K562 (cell line): Measurements from ENCODE around the gene RAB24. TPM values are rescaled to one million over a fixed set of nuclear protein-coding genes. Genes with fewer than 3 reads are reported as not detected.

Experiments
- ATAC-seq: fragments of 200-7000 bp; cut with Tn5 transposase; 3 replicates; pipeline ENCODE4 v1.9.1; 2020; ENCODE audit warnings: moderate library complexity
- BruUV-seq: library from RNA; stranded (reverse); fragments of 400-500 nt; replicated peaks from 2 replicates; lab custom pipeline; 2021; lab: Mats Ljungman, UMichigan
- CTCF ChIA-PET: fragments of 300-600 bp; formaldehyde crosslinking; extraction: SDS; loops from one replicate; lab custom pipeline; 2021; ENCODE audit warnings: low intra/inter-chr PET ratio; lab: Yijun Ruan, JAX
- POLR2A ChIA-PET: fragments of 300-600, 350-650 bp; sonication (Branson Sonifier 250); formaldehyde crosslinking; extraction: SDS; loops from one replicate; lab custom pipeline; 2021; ENCODE audit warnings: antibody characterized with exemption, inconsistent platforms; lab: Yijun Ruan, JAX
- DNase-seq, 4 experiments: peaks; one replicate each; pipeline versions ENCODE4 v3.0.0 to v3.0.0-alpha.2; 2011 to 2018; ENCODE audit warnings: low spot score in 3 of 4, mixed read lengths in 3 of 4; ENCODE audit errors: extremely low read depth in 1 of 4
- FAIRE-seq: peaks from 2 replicates; lab custom pipeline; 2011; peaks lifted over from hg19 to GRCh38; lab: Jason Lieb, UNC
- H2AFZ ChIP-seq: 2 replicates; pipeline ENCODE4 v1.6.0; 2011; ENCODE audit warnings: low read depth, low read length, control low read depth, inconsistent platforms
- H3K27ac ChIP-seq: fragments of 200-600 bp; 3 replicates; pipeline ENCODE4 v1.8.0; 2011; ENCODE audit warnings: low read depth, mild to moderate bottlenecking, control low read depth, inconsistent platforms, low read length, moderate library complexity, mixed read lengths; ENCODE audit errors: extremely low read depth
- H3K27me3 ChIP-seq, 2 experiments: fragments of 300-600 bp in 1 of 2; 2 replicates in 1 of 2; 3 replicates in 1 of 2; pipeline versions ENCODE4 v1.6.0 to v1.8.0; 2011; ENCODE audit warnings: inconsistent platforms in 2 of 2, low read length in 2 of 2, mild to moderate bottlenecking in 1 of 2, mixed read lengths in 1 of 2, moderate library complexity in 1 of 2; ENCODE audit not compliant: control insufficient read depth in 2 of 2, insufficient read depth in 2 of 2
- H3K36me3 ChIP-seq: fragments of 300-600 bp; 3 replicates; pipeline ENCODE4 v1.8.0; 2011; ENCODE audit warnings: mild to moderate bottlenecking, low read length, inconsistent platforms; ENCODE audit not compliant: control insufficient read depth, insufficient read depth
- H3K4me1 ChIP-seq, 2 experiments: fragments of 200-600 bp in 1 of 2; replicated peaks in 1 of 2; 2 replicates in 1 of 2; 3 replicates in 1 of 2; pipeline versions ENCODE4 v1.5.1 to v1.8.0; 2011; ENCODE audit warnings: inconsistent platforms in 2 of 2, low read length in 2 of 2, mild to moderate bottlenecking in 1 of 2, mixed read lengths in 1 of 2, moderate library complexity in 1 of 2; ENCODE audit not compliant: control insufficient read depth in 2 of 2, insufficient read depth in 2 of 2
- H3K4me2 ChIP-seq: 2 replicates; pipeline ENCODE4 v1.6.1; 2011; ENCODE audit warnings: low read length, control low read depth, inconsistent platforms, mixed read lengths; ENCODE audit not compliant: insufficient read depth
- H3K4me3 ChIP-seq: fragments of 200-600 bp; sonication (generic), shearing (Covaris generic); 2 replicates; pipeline ENCODE4 v1.5.1; 2016; ENCODE audit warnings: control low read depth, inconsistent platforms
- H3K79me2 ChIP-seq: fragments of 200-600 bp; 3 replicates; pipeline ENCODE4 v1.8.0; 2011; ENCODE audit warnings: low read length, inconsistent platforms; ENCODE audit not compliant: control insufficient read depth, insufficient read depth
- H3K9ac ChIP-seq, 2 experiments: 2 replicates each; pipeline versions ENCODE4 v1.6.0 to v1.6.1; 2011; ENCODE audit warnings: low read depth in 2 of 2, low read length in 2 of 2, control low read depth in 1 of 2, inconsistent platforms in 1 of 2, mild to moderate bottlenecking in 1 of 2, mixed read lengths in 1 of 2; ENCODE audit not compliant: insufficient read depth in 1 of 2
- H3K9me1 ChIP-seq: one replicate; pipeline ENCODE4 v1.6.0; 2011; ENCODE audit warnings: inconsistent platforms, mild to moderate bottlenecking, low read length, moderate library complexity; ENCODE audit not compliant: control insufficient read depth, insufficient read depth
- H3K9me3 ChIP-seq: replicated peaks from 2 replicates; pipeline ENCODE4 v1.5.1; 2011; ENCODE audit warnings: low read depth, low read length, inconsistent platforms; ENCODE audit not compliant: control insufficient read depth, insufficient read depth
- H4K20me1 ChIP-seq: replicated peaks from 2 replicates; pipeline ENCODE4 v1.6.1; 2011; ENCODE audit warnings: low read length, inconsistent platforms, mixed read lengths; ENCODE audit not compliant: control insufficient read depth, insufficient read depth
- C11orf30 ChIP-seq: fragments of 450-650 bp; IDR thresholded peaks from 2 replicates; pipeline ENCODE4 v1.6.1; 2016; ENCODE audit warnings: low read depth, mild to moderate bottlenecking
- CBX1 ChIP-seq: sonication (generic); IDR thresholded peaks from 2 replicates; pipeline ENCODE4 v1.6.1; 2016; ENCODE audit warnings: antibody characterized with exemption, low read depth, mild to moderate bottlenecking
- CLOCK ChIP-seq: fragments of 250-450 bp; sonication (Bioruptor Pico); IDR thresholded peaks from 2 replicates; pipeline ENCODE4 v1.4.0; 2020; ENCODE audit warnings: mild to moderate bottlenecking, moderate library complexity, borderline replicate concordance
- HDAC6 ChIP-seq: IDR thresholded peaks from 2 replicates; pipeline ENCODE4 v1.6.1; 2012; ENCODE audit warnings: low read depth, mild to moderate bottlenecking, control low read depth, inconsistent platforms, low read length, moderate library complexity
- MBD2 ChIP-seq: sonication (generic); IDR thresholded peaks from 2 replicates; pipeline ENCODE4 v1.6.1; 2016; ENCODE audit warnings: low read depth, borderline replicate concordance
- NEUROD1 ChIP-seq: fragments of 150-350 bp; IDR thresholded peaks from 2 replicates; pipeline ENCODE4 v1.6.1; 2014; ENCODE audit warnings: borderline replicate concordance, low read length, low read depth; ENCODE audit not compliant: partially characterized antibody
- RFX1 ChIP-seq: fragments of 450-650 bp; IDR thresholded peaks from 2 replicates; pipeline ENCODE4 v1.6.1; 2016; ENCODE audit warnings: mild to moderate bottlenecking, moderate library complexity
- SPI1 ChIP-seq: IDR thresholded peaks from 2 replicates; pipeline ENCODE4 v1.6.1; 2011; ENCODE audit warnings: low read depth, low read length, control low read depth, borderline replicate concordance
- TEAD2 ChIP-seq: fragments of 450-650 bp; IDR thresholded peaks from 2 replicates; pipeline ENCODE4 v1.6.1; 2016; ENCODE audit warnings: missing genetic modification characterization, control low read depth, missing compliant biosample characterization
- XRCC3 ChIP-seq: fragments of 450-650 bp; IDR thresholded peaks from 2 replicates; pipeline ENCODE4 v1.6.1; 2017; ENCODE audit warnings: mild to moderate bottlenecking, moderate library complexity
- WGBS: fragments of 100-300 bp; shearing (Covaris generic); methylation state at CpG from one replicate; pipeline ENCODE4 v1.1.6; 2016; ENCODE audit warnings: low coverage, mixed read lengths; ENCODE audit not compliant: insufficient coverage; ENCODE audit errors: missing lambda C conversion rate; 5-methylcytosine and 5-hydroxymethylcytosine counted together
- in situ Hi-C: fragments of 300-500 bp; cut with MboI; formaldehyde crosslinking; loops from 4 replicates; pipeline ENCODE4 v1.15.0; 2018; ENCODE audit warnings: inconsistent platforms, mixed read lengths
- intact Hi-C: fragments of 100-400 bp; cut with micrococcal nuclease; formaldehyde crosslinking; loops from 2 replicates; pipeline ENCODE4 v1.14.2; 2022
- polyA plus RNA-seq, 8 experiments: library from polyadenylated mRNA; depleted of rRNA in 4 of 8; stranded (reverse) in 5 of 8; unstranded in 3 of 8; fragments of >200 nt; fragmentation: Nextera tagmentation in 2 of 8; fragmentation: Illumina TruSeq in 1 of 8; extraction: Ambion mirVana in 2 of 8; extraction: Trizol in 1 of 8; gene quantifications; 2 replicates each; pipeline versions ENCODE4 v1.2.1 to v1.2.3, GENCODE V29; 2011 to 2014; ENCODE audit warnings: inconsistent platforms in 1 of 8, missing spikeins in 1 of 8
- total RNA-seq, 7 experiments: library from RNA; depleted of rRNA in 6 of 7; stranded (reverse); fragments of >200 nt in 6 of 7; fragmentation: Illumina TruSeq in 2 of 7; extraction: Trizol in 2 of 7; gene quantifications; 2 replicates each; pipeline versions ENCODE4 v1.2.1 to v1.2.3, GENCODE V29; 2011 to 2021; ENCODE audit warnings: low replicate concordance in 1 of 7
- TF ChIP-seq, protein P1 (sequence below): fragments of 250-450 bp; sonication (Bioruptor Pico); IDR thresholded peaks from 2 replicates; pipeline ENCODE4 v1.4.0; 2020; ENCODE audit warnings: mild to moderate bottlenecking

The RAB24 gene
- total and polyA plus RNA-seq, 9 of the 15 experiments (the other 6 are each of a cell fraction or from before 2014, with no cell fraction given) = 13.9 to 107 (median 34.8) TPM

- H3K9me1 ChIP-seq = no peaks in the 10 kb centered on the region
- POLR2A ChIA-PET = interaction anchor here (0.7 to 0.9 kb wide), 2 partner anchors 13 to 26 kb away, joined by 3 read pairs; no protein-coding TSS in a partner anchor
- intact Hi-C loops = no loop called here
- peaks cover 31% of the 10 kb centered on the region; the same call in 2 of the 3 replicates for H3K36me3 ChIP-seq
- H3K27ac ChIP-seq = no peak overlapping the region
- peak; percentile 65 for FAIRE-seq
- BruUV-seq = no TSS peak
- no peak overlapping the region for H3K4me3 ChIP-seq
- TF ChIP-seq CBX1 = no peak
- TF ChIP-seq RFX1 = peak; percentile 25; the same call in 1 of the 2 replicates
- CTCF ChIA-PET = no interaction called here
- H3K79me2 ChIP-seq = no peaks in the 10 kb centered on the region
- 63% methylated on average over 1 of the region's 1 CpG for WGBS
- no peaks in the 10 kb centered on the region for H3K9me3 ChIP-seq
- peaks cover 2 to 7% of the 10 kb centered on the region in 2 experiments; a peak in 3 of 5 replicates for H3K4me1 ChIP-seq
- no peak overlapping the region for H3K4me2 ChIP-seq
- no peak for DNase-seq
- no peak overlapping the region for H2AFZ ChIP-seq
- no peak for ATAC-seq
- H3K9ac ChIP-seq = peak overlapping the region in 1 of 2 experiments; percentile 3; a peak in 1 of 4 replicates
- no peaks in the 10 kb centered on the region for H4K20me1 ChIP-seq
- in situ Hi-C loops = no loop called here
- H3K27me3 ChIP-seq = no peaks in the 10 kb centered on the region
Measured at GRCh38 chr5:177325868-177326381, 22.4 kb upstream of the RAB24 start.

GRCh38 chr5:177320879-177321278 is 17.4 kb upstream of the RAB24 start:
- no peak overlapping the region; the same call in 1 of the 2 replicates for H3K4me2 ChIP-seq
- no peak overlapping the region for H3K9ac ChIP-seq
- H3K27me3 ChIP-seq = no peaks in the 10 kb centered on the region
- ATAC-seq = peak; percentile 75
- in situ Hi-C loops (no loop called here), intact Hi-C loops (no loop called here)
- no peaks in the 10 kb centered on the region for H3K9me1 ChIP-seq
- FAIRE-seq = peak; percentile 75
- no TSS peak for BruUV-seq
- H4K20me1 ChIP-seq = no peaks in the 10 kb centered on the region
- no peak overlapping the region for H3K4me3 ChIP-seq
- H3K4me1 ChIP-seq = peaks cover 2 to 10% of the 10 kb centered on the region in 2 experiments; a peak in 3 of 5 replicates
- peaks cover 10% of the 10 kb centered on the region; the same call in 2 of the 3 replicates for H3K36me3 ChIP-seq
- POLR2A ChIA-PET = interaction anchor here (1.5 kb wide), 1 partner anchor 28 kb away, joined by 3 read pairs; no protein-coding TSS in a partner anchor
- DNase-seq = peak in 1 of 4 experiments; percentile 43
- CTCF ChIA-PET = no interaction called here
- no peaks in the 10 kb centered on the region for H3K79me2 ChIP-seq
- no peaks in the 10 kb centered on the region for H3K9me3 ChIP-seq
- no peak overlapping the region for H2AFZ ChIP-seq
- WGBS = 35% methylated on average over 7 of the region's 7 CpGs
- 0 out of 3 replicates have a peak overlapping the region, but pooled peaks have one; percentile 30 for H3K27ac ChIP-seq
- no peak for TF ChIP-seq CLOCK (CRISPR knock-in tag)
- TF ChIP-seq NEUROD1 = no peak
- TF ChIP-seq TEAD2 (tag) = no peak
- TF ChIP-seq SPI1 = peak; percentile 100
- no peak for TF ChIP-seq MBD2
- TF ChIP-seq, protein P1, sequence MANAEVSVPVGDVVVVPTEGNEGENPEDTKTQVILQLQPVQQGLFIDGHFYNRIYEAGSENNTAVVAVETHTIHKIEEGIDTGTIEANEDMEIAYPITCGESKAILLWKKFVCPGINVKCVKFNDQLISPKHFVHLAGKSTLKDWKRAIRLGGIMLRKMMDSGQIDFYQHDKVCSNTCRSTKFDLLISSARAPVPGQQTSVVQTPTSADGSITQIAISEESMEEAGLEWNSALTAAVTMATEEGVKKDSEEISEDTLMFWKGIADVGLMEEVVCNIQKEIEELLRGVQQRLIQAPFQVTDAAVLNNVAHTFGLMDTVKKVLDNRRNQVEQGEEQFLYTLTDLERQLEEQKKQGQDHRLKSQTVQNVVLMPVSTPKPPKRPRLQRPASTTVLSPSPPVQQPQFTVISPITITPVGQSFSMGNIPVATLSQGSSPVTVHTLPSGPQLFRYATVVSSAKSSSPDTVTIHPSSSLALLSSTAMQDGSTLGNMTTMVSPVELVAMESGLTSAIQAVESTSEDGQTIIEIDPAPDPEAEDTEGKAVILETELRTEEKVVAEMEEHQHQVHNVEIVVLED (CRISPR knock-in tag) = no peak
- TF ChIP-seq XRCC3 = no peak
- TF ChIP-seq HDAC6 = no peak
- 0 out of 2 replicates have a peak, but pooled peaks have one; percentile 39 for TF ChIP-seq C11orf30
